ENCODE data around the gene PUM1.

The PUM1 gene

DNA sequence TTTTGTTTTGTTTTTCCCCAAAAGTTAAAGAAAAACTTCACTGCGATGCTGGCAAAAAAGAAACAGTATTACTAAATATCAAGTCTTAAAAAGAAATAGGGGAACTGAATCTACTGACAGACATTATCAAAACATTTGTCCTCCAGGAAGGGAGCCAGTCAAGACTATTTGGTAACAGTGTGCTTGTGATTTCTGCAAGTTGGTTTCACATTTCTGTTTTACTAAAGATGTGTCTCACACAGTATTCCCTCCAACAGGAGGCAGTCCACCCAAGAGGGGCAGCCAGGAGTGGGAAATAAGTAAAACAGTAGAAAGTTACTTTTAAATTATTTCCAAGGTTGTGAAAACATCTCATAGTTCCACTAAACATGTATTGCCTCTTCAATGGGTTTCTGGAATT is 82.6 kb downstream of the PUM1 start:
- no peak for DNase-seq (ENCODE audit: low spot score)

GRCh38 chr1:30982431-30982830 is 83.1 kb downstream of the PUM1 start:
- no peak overlapping the region for H2BK5ac ChIP-seq (ENCODE audit: low read length)
- no peaks in the 10 kb centered on the region for H3K27me3 ChIP-seq (ENCODE audit: control insufficient read depth in 3 of 3, insufficient read depth in 3 of 3, low read depth in 1 of 3, low read length in 3 of 3)
- H3K23ac ChIP-seq (ENCODE audit: low read depth, low read length, poor library complexity), result no peak overlapping the region
- H3K27ac ChIP-seq (replicated peaks; ENCODE audit: low read length), result no peak overlapping the region
- peaks cover 16 to 87% of the 10 kb centered on the region in 2 donors for H3K36me3 ChIP-seq (replicated peaks in 1 of 2; ENCODE audit: control insufficient read depth in 2 of 2, insufficient read depth in 2 of 2, low read length in 2 of 2)
- DNase-seq (ENCODE audit: low spot score), result no peak
- no peak overlapping the region for H4K91ac ChIP-seq (ENCODE audit: low read depth, low read length, poor library complexity)
- H3K79me1 ChIP-seq (ENCODE audit: low read depth, low read length), result peaks cover 3% of the 10 kb centered on the region
- no peak overlapping the region for H2BK15ac ChIP-seq (ENCODE audit: low read length)
- H3K14ac ChIP-seq (ENCODE audit: low read length), result no peak overlapping the region
- no peak overlapping the region for H2BK12ac ChIP-seq (ENCODE audit: low read length)
- H3K18ac ChIP-seq (ENCODE audit: low read length), result no peak overlapping the region
- no peak overlapping the region for H2AFZ ChIP-seq (ENCODE audit: low read length)
- H3K9ac ChIP-seq (ENCODE audit: low read depth, low read length, poor library complexity), result no peak overlapping the region
- H2BK120ac ChIP-seq (ENCODE audit: low read depth, low read length), result no peak overlapping the region
- no peak overlapping the region for H3K4me2 ChIP-seq (ENCODE audit: insufficient read depth, low read length, poor library complexity, severe bottlenecking)
- no peak overlapping the region for H3K4ac ChIP-seq (ENCODE audit: low read length)
- H3K4me1 ChIP-seq (ENCODE audit: control insufficient read depth in 2 of 2, insufficient read depth in 1 of 2, low read depth in 1 of 2, low read length in 2 of 2), result no peaks in the 10 kb centered on the region
- no peak overlapping the region for H3K4me3 ChIP-seq (ENCODE audit: low read length in 2 of 2)
- H4K8ac ChIP-seq (ENCODE audit: low read depth, low read length), result no peak overlapping the region
- H2AK5ac ChIP-seq (ENCODE audit: low read depth, low read length), result no peak overlapping the region
- no peaks in the 10 kb centered on the region for H3K9me3 ChIP-seq (replicated peaks in 1 of 2; ENCODE audit: control insufficient read depth in 2 of 2, insufficient read depth in 1 of 2, low read depth in 1 of 2, low read length in 2 of 2)

More for the DNA sequence above, 82.6 kb downstream of the PUM1 start:
- H3K27me3 ChIP-seq (ENCODE audit: control insufficient read depth in 3 of 3, insufficient read depth in 3 of 3, low read depth in 1 of 3, low read length in 3 of 3), result no peaks in the 10 kb centered on the region
- H3K23ac ChIP-seq (ENCODE audit: low read depth, low read length, poor library complexity), result no peak overlapping the region
- no peak overlapping the region for H3K18ac ChIP-seq (ENCODE audit: low read length)
- H3K27ac ChIP-seq (replicated peaks; ENCODE audit: low read length), result no peak overlapping the region
- no peak overlapping the region for H3K9ac ChIP-seq (ENCODE audit: low read depth, low read length, poor library complexity)
- no peak overlapping the region for H2BK120ac ChIP-seq (ENCODE audit: low read depth, low read length)
- H4K91ac ChIP-seq (ENCODE audit: low read depth, low read length, poor library complexity), result no peak overlapping the region
- H2BK5ac ChIP-seq (ENCODE audit: low read length), result no peak overlapping the region
- H3K36me3 ChIP-seq (replicated peaks in 1 of 2; ENCODE audit: control insufficient read depth in 2 of 2, insufficient read depth in 2 of 2, low read length in 2 of 2), result peaks cover 16 to 87% of the 10 kb centered on the region in 2 donors
- H2BK15ac ChIP-seq (ENCODE audit: low read length), result no peak overlapping the region
- no peak overlapping the region for H2AK5ac ChIP-seq (ENCODE audit: low read depth, low read length)
- H3K79me1 ChIP-seq (ENCODE audit: low read depth, low read length), result peaks cover 3% of the 10 kb centered on the region
- H3K4me2 ChIP-seq (ENCODE audit: insufficient read depth, low read length, poor library complexity, severe bottlenecking), result no peak overlapping the region
- H2BK12ac ChIP-seq (ENCODE audit: low read length), result no peak overlapping the region
- no peaks in the 10 kb centered on the region for H3K9me3 ChIP-seq (replicated peaks in 1 of 2; ENCODE audit: control insufficient read depth in 2 of 2, insufficient read depth in 1 of 2, low read depth in 1 of 2, low read length in 2 of 2)
- WGBS, 2 donors (ENCODE audit: extremely low coverage in 2 of 2, insufficient read length in 2 of 2, insufficient replicate concordance in 1 of 2), result no CpG with 5 or more reads among the region's 1 CpG
- no peak overlapping the region for H3K4ac ChIP-seq (ENCODE audit: low read length)
- H3K14ac ChIP-seq (ENCODE audit: low read length), result no peak overlapping the region
- no peaks in the 10 kb centered on the region for H3K4me1 ChIP-seq (ENCODE audit: control insufficient read depth in 2 of 2, insufficient read depth in 1 of 2, low read depth in 1 of 2, low read length in 2 of 2)
- no peak overlapping the region for H2AFZ ChIP-seq (ENCODE audit: low read length)
- no peak overlapping the region for H3K4me3 ChIP-seq (ENCODE audit: low read length in 2 of 2)
- no peak overlapping the region for H4K8ac ChIP-seq (ENCODE audit: low read depth, low read length)

DNA sequence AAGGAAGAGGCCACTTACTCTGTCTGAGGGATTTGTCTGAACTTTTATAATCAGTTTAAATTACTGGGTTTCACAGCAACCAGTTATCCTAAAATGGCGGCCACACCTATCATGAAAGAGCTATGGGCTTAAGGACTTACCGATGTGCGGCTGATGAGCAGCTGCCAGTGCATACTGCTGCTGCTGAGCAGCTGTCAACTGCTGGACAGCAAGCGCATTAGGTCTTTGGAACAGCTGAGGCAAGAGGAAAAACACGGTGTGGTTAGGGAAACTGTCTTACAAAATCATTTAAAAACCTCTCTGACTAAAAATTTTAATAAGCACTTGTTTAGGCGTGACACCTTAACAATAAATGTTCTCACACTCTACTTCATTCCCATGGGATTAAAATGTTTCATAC is 84.3 kb downstream of the PUM1 start:
- Histone ChIP-seq H2BK12ac (ENCODE audit: low read length) (no peak overlapping the region), H3K27ac (replicated peaks; ENCODE audit: low read length) (no peak overlapping the region), H2BK120ac (ENCODE audit: low read depth, low read length) (no peak overlapping the region), H3K79me1 (ENCODE audit: low read depth, low read length) (peaks cover 3% of the 10 kb centered on the region), H3K9me3 (replicated peaks in 1 of 2; ENCODE audit: control insufficient read depth in 2 of 2, insufficient read depth in 1 of 2, low read depth in 1 of 2, low read length in 2 of 2) (no peaks in the 10 kb centered on the region), H3K23ac (ENCODE audit: low read depth, low read length, poor library complexity) (no peak overlapping the region), H3K4me2 (ENCODE audit: insufficient read depth, low read length, poor library complexity, severe bottlenecking) (no peak overlapping the region), H2AK5ac (ENCODE audit: low read depth, low read length) (no peak overlapping the region), H3K4ac (ENCODE audit: low read length) (no peak overlapping the region), H2BK5ac (ENCODE audit: low read length) (no peak overlapping the region), H3K4me1 (ENCODE audit: control insufficient read depth in 2 of 2, insufficient read depth in 1 of 2, low read depth in 1 of 2, low read length in 2 of 2) (no peaks in the 10 kb centered on the region), H3K4me3 (ENCODE audit: low read length in 2 of 2) (no peak overlapping the region), H3K27me3 (ENCODE audit: control insufficient read depth in 3 of 3, insufficient read depth in 3 of 3, low read depth in 1 of 3, low read length in 3 of 3) (no peaks in the 10 kb centered on the region), H4K8ac (ENCODE audit: low read depth, low read length) (no peak overlapping the region), H3K18ac (ENCODE audit: low read length) (no peak overlapping the region), H3K36me3 (replicated peaks in 1 of 2; ENCODE audit: control insufficient read depth in 2 of 2, insufficient read depth in 2 of 2, low read length in 2 of 2) (peaks cover 20 to 92% of the 10 kb centered on the region in 2 donors), H4K91ac (ENCODE audit: low read depth, low read length, poor library complexity) (no peak overlapping the region), H2AFZ (ENCODE audit: low read length) (no peak overlapping the region), H3K14ac (ENCODE audit: low read length) (no peak overlapping the region), H2BK15ac (ENCODE audit: low read length) (no peak overlapping the region), H3K9ac (ENCODE audit: low read depth, low read length, poor library complexity) (no peak overlapping the region)
- no peak for DNase-seq (ENCODE audit: low spot score)
- WGBS, 2 donors (ENCODE audit: extremely low coverage in 2 of 2, insufficient read length in 2 of 2, insufficient replicate concordance in 1 of 2), result no CpG with 5 or more reads among the region's 6 CpGs

- no peak overlapping the region for H2BK12ac ChIP-seq (ENCODE audit: low read length)
Observed at GRCh38 chr1:30977511-30977910, 88.0 kb downstream of the PUM1 start.

More at GRCh38 chr1:30977511-30977910, 88.0 kb downstream of the PUM1 start:
- Histone ChIP-seq H3K4me3 (ENCODE audit: low read length in 2 of 2) (no peak overlapping the region), H3K79me1 (ENCODE audit: low read depth, low read length) (peaks cover 3% of the 10 kb centered on the region), H3K9me3 (replicated peaks in 1 of 2; ENCODE audit: control insufficient read depth in 2 of 2, insufficient read depth in 1 of 2, low read depth in 1 of 2, low read length in 2 of 2) (no peaks in the 10 kb centered on the region), H2AK5ac (ENCODE audit: low read depth, low read length) (no peak overlapping the region), H2BK5ac (ENCODE audit: low read length) (no peak overlapping the region), H3K27ac (replicated peaks; ENCODE audit: low read length) (no peak overlapping the region), H3K4me2 (ENCODE audit: insufficient read depth, low read length, poor library complexity, severe bottlenecking) (no peak overlapping the region), H2AFZ (ENCODE audit: low read length) (no peak overlapping the region), H3K14ac (ENCODE audit: low read length) (no peak overlapping the region), H3K9ac (ENCODE audit: low read depth, low read length, poor library complexity) (no peak overlapping the region), H2BK15ac (ENCODE audit: low read length) (no peak overlapping the region), H3K36me3 (replicated peaks in 1 of 2; ENCODE audit: control insufficient read depth in 2 of 2, insufficient read depth in 2 of 2, low read length in 2 of 2) (peaks cover 24 to 99% of the 10 kb centered on the region in 2 donors), H4K91ac (ENCODE audit: low read depth, low read length, poor library complexity) (no peak overlapping the region), H3K4ac (ENCODE audit: low read length) (no peak overlapping the region), H3K18ac (ENCODE audit: low read length) (no peak overlapping the region), H3K27me3 (ENCODE audit: control insufficient read depth in 3 of 3, insufficient read depth in 3 of 3, low read depth in 1 of 3, low read length in 3 of 3) (no peaks in the 10 kb centered on the region), H4K8ac (ENCODE audit: low read depth, low read length) (no peak overlapping the region), H3K4me1 (ENCODE audit: control insufficient read depth in 2 of 2, insufficient read depth in 1 of 2, low read depth in 1 of 2, low read length in 2 of 2) (no peaks in the 10 kb centered on the region), H2BK120ac (ENCODE audit: low read depth, low read length) (no peak overlapping the region), H3K23ac (ENCODE audit: low read depth, low read length, poor library complexity) (no peak overlapping the region)
- WGBS, 2 donors (ENCODE audit: extremely low coverage in 2 of 2, insufficient read length in 2 of 2, insufficient replicate concordance in 1 of 2), result no CpG with 5 or more reads among the region's 2 CpGs
- DNase-seq (ENCODE audit: low spot score), result no peak
